ENCODE measurements around the gene ISCU.

GRCh38 chr12:108561852-108562347 lies 496 bp upstream of the ISCU start:
- TF ChIP-seq POLR2A (IDR thresholded peaks at IDR 0.05; ENCODE audit: low read depth, low read length) (no peak), TAF1 (IDR thresholded peaks at IDR 0.05; ENCODE audit: low read depth, low read length) (no peak), SPI1 (IDR thresholded peaks at IDR 0.05; ENCODE audit: low read depth, low read length) (no peak), POLR2AphosphoS5 (IDR thresholded peaks at IDR 0.05; ENCODE audit: low read depth, low read length) (no peak), POU2F2 (IDR thresholded peaks at IDR 0.05; ENCODE audit: low read depth, low read length) (no peak)
